ENCODE results near the gene IRF2. TPM values are rescaled to one million over a fixed set of nuclear protein-coding genes. Genes with fewer than 3 reads are reported as not detected.
"Not testable (repeated sequence)": the region's sequence is repeated elsewhere in the genome, so short reads cannot be mapped to it uniquely, and the experiment has no call there.

The IRF2 gene
- total RNA-seq, 4 donors from 2014 or later, result 32.3 to 50.1 (median 36.4) TPM

DNA sequence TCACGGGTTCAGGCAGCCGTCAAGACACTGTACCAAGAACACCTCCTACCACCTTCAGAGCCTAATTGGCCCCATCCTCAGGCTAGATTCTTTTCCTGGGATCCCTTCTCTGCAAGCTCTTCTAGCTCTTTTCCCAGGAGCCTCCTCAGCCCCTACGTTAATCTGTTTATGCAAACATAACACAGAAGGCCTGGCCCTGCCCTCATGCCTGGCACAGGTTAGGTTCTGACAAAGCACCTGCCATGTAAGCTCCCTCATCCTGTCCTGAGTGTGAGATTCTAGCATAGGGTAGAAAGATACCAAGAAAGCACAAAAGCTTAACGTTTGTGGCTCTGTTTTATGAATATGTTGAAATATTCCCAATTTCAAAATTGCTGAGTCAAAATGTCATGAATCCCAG lies 93.6 kb downstream of the IRF2 start:
- H3K9me3 ChIP-seq, result no peaks in the 10 kb centered on the region
- no peak for DNase-seq (ENCODE audit: extremely low spot score)
- TF ChIP-seq POLR2AphosphoS5 (IDR thresholded peaks at IDR 0.05) (no peak), CTCF (IDR thresholded peaks at IDR 0.05) (no peak), POLR2A (IDR thresholded peaks at IDR 0.05; ENCODE audit: low read depth) (no peak), EP300 (IDR thresholded peaks at IDR 0.05) (no peak)
- no peak overlapping the region for H3K4me3 ChIP-seq
- H3K27me3 ChIP-seq, result no peaks in the 10 kb centered on the region
- H3K36me3 ChIP-seq, result no peaks in the 10 kb centered on the region
- 64% methylated on average over 4 of the region's 4 CpGs for WGBS
- H3K27ac ChIP-seq (replicated peaks in 1 of 4), result no peak overlapping the region
- intact Hi-C loops (cut with DNase I), result loop anchor here (5.0 kb wide), 1 partner anchor 152 kb away; no protein-coding TSS in a partner anchor
- peaks cover 35 to 39% (median 37%) of the 10 kb centered on the region in 4 donors for H3K4me1 ChIP-seq

DNA sequence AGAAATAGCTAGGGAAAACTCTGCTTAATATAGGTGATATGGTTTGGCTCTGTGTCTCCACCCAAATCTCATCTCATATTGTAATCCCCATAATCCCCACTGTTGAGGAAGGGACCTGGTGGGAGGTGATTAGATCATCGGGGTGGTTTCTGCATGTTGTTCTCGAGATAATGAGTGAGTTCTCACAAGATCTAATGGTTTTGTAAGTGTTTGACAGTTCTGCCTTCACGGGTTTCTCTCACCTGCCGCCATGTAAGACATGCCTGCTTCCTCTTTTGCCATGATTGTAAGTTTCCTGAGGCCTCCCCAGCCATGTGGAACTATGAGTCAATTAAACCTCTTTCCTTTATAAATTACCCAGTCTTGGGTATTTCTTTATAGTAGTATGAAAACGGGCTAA lies 94.1 kb downstream of the IRF2 start:
- not testable (repeated sequence) for DNase-seq (ENCODE audit: extremely low spot score); H3K4me3 ChIP-seq; H3K27me3 ChIP-seq; H3K36me3 ChIP-seq; H3K9me3 ChIP-seq; H3K27ac ChIP-seq (replicated peaks in 1 of 4)
- H3K4me1 ChIP-seq, result peaks cover 30 to 34% (median 32%) of the 10 kb centered on the region in 4 donors
- intact Hi-C loops (cut with DNase I), result loop anchor here (5.0 kb wide), 1 partner anchor 152 kb away; no protein-coding TSS in a partner anchor
- 98% methylated on average over 5 of the region's 5 CpGs for WGBS

GRCh38 chr4:184376923-184377322 lies 97.4 kb downstream of the IRF2 start:
- no peak for DNase-seq (ENCODE audit: extremely low spot score)
- no peaks in the 10 kb centered on the region for H3K36me3 ChIP-seq
- peaks cover 0 to under 1% (median 0%) of the 10 kb centered on the region in 4 donors for H3K4me1 ChIP-seq
- 89% methylated on average over 1 of the region's 1 CpG for WGBS
- no peak overlapping the region for H3K4me3 ChIP-seq
- TF ChIP-seq POLR2A (IDR thresholded peaks at IDR 0.05; ENCODE audit: low read depth) (no peak), EP300 (IDR thresholded peaks at IDR 0.05) (no peak), POLR2AphosphoS5 (IDR thresholded peaks at IDR 0.05) (no peak), CTCF (IDR thresholded peaks at IDR 0.05) (no peak)
- no peak overlapping the region for H3K27ac ChIP-seq (replicated peaks in 1 of 4)
- no peaks in the 10 kb centered on the region for H3K27me3 ChIP-seq
- intact Hi-C loops (cut with DNase I), result no loop called here
- H3K9me3 ChIP-seq, result no peaks in the 10 kb centered on the region

DNA sequence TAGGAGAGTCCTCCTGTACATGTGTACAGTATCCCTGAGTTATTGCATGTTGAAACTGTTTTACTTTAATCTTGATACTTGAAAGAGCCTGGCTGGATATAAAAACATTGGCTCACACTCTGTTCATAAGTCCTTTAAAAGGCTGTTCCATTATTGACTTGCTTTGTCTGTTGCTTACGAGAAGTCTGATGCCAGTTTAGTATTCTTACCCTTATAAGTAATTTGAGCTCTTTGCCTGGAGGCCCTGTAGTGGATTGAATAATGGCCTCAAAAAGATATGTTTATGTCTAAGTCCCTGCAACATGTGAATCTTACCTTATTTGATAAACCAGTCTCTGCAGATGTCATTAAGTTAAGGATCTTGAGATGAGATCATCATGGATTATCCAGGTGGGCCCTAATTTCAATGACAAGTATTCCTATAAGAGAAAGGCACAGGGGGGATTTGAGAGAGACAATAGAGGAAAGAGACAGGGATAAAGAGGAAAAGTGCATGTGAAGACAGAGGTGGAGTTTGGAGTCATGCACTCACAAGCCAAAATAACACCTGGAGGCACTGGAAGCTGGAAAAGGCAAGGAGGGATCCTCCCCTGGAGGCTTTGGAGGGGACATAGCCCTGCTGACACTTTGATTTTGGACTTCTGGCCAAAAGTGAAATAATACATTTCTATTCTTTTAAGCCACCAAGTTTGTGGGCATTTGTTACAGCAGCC lies 98.1 kb downstream of the IRF2 start:
- 81% methylated on average over 1 of the region's 1 CpG for WGBS
- Histone ChIP-seq H3K4me3 (no peak overlapping the region), H3K27ac (replicated peaks in 1 of 4) (no peak overlapping the region), H3K4me1 (no peaks in the 10 kb centered on the region), H3K36me3 (no peaks in the 10 kb centered on the region), H3K9me3 (no peaks in the 10 kb centered on the region), H3K27me3 (no peaks in the 10 kb centered on the region)
- TF ChIP-seq CTCF (IDR thresholded peaks at IDR 0.05) (no peak), POLR2A (IDR thresholded peaks at IDR 0.05; ENCODE audit: low read depth) (no peak), POLR2AphosphoS5 (IDR thresholded peaks at IDR 0.05) (no peak), EP300 (IDR thresholded peaks at IDR 0.05) (no peak)
- no peak for DNase-seq (ENCODE audit: extremely low spot score)
- intact Hi-C loops (cut with DNase I), result no loop called here

- WGBS, result 92% methylated on average over 3 of the region's 3 CpGs
- H3K4me1 ChIP-seq; H3K4me3 ChIP-seq; H3K36me3 ChIP-seq; H3K27me3 ChIP-seq; DNase-seq (ENCODE audit: extremely low spot score); H3K9me3 ChIP-seq; H3K27ac ChIP-seq (replicated peaks in 1 of 4); intact Hi-C loops (cut with DNase I): not testable (repeated sequence)
Observed at GRCh38 chr4:184375623-184376022, 98.7 kb downstream of the IRF2 start.

DNA sequence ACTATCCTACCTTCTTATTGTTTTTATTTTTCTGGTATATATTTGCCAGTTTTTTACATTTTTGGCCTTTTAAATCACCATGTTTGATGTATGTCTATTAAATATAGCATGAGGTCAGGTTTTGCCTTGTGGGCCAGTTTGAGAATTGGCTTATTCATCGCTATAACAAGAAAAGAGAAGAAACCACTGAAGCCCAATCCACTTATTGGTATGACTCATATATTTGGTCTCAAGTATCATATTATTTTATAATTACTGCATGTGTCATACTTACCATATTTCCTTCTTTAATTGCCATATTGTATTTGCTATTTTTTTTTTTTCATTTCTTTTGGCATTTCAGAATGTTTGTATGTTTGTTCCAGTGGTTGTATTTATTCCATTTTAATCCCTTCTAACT lies 99.3 kb downstream of the IRF2 start:
- intact Hi-C loops (cut with DNase I), result no loop called here
- Histone ChIP-seq H3K27ac (replicated peaks in 1 of 4) (no peak overlapping the region), H3K36me3 (no peaks in the 10 kb centered on the region), H3K9me3 (no peaks in the 10 kb centered on the region), H3K27me3 (no peaks in the 10 kb centered on the region), H3K4me3 (no peak overlapping the region), H3K4me1 (no peaks in the 10 kb centered on the region)
- DNase-seq (ENCODE audit: extremely low spot score), result no peak
- TF ChIP-seq POLR2A (IDR thresholded peaks at IDR 0.05; ENCODE audit: low read depth), result no peak
- no peak for TF ChIP-seq EP300 (IDR thresholded peaks at IDR 0.05)
- TF ChIP-seq POLR2AphosphoS5 (IDR thresholded peaks at IDR 0.05), result no peak
- no peak for TF ChIP-seq CTCF (IDR thresholded peaks at IDR 0.05)
- 82% methylated on average over 1 of the region's 1 CpG for WGBS
